ENCODE data around the gene GSC.
"Not testable (repeated sequence)": the region's sequence is repeated elsewhere in the genome, so short reads cannot be mapped to it uniquely, and the experiment has no call there.

The GSC gene

DNA sequence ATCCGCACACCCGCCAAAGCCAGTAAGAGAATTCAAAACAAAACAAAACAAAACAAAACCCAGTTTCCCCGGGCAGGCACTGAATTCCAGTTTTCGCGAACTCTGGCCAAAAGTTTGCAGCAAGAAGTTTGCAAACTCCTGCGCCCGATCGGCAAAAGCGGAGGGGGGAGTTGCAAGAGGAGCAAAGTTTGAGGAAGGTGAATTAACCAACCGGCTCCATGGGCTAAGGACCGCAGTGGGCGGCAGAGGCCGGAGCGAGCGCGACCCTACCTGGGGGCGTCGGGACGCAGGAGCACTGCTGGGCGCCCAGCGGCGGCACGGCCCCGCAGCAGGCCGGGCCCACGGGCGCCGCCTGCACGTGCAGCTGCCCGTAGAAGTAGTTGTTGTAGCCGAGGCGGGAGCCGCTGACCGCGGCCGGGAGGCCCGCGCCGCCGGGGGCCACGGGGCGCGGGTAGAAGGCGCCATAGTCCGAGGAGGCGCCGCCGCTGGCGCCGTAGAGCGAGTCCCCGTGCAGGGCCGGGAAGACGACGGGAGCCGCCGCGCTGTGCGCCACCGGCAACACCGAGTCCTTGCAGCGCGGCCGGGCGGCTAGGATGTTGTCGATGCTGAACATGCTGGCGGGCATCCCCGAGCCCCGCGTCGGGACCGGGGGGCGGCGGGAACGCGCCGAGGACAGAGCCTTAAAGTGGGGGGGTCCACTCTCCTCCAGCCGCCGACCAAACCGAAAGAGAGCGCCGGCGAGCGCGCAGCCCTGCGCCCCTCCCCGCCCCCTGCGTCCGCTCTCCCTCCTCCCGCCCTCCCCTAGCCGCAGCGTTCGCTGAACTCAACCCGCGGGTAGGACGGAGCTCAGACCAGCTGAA is at the start of gene GSC:
Gene GSC (minus strand): TSS at position 723 of the 860 bp plus-strand sequence. CDS start 98 bp downstream, at position 625.
- peak; percentile 49 for DNase-seq

DNA sequence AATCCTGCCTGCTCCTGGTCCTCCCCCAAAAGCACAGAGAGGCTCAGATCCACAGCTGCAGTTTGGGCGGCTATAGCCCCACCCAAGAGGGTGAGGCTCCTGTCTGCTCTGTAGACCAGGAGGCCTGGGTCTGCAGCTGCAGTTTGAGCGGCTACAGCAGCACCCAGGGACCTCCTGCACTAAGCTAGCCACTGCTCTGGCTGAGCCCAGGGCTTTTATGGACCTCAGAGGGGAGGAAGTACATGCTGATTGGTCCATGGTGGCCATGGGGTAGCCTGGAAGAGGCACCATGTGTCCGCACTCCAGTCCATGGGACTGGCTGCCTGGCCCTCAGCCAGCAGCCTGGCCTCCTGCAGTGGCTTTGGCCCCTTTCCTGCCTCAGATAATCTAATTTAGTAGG is 49.6 kb upstream of the GSC start:
- no peak for DNase-seq

DNA sequence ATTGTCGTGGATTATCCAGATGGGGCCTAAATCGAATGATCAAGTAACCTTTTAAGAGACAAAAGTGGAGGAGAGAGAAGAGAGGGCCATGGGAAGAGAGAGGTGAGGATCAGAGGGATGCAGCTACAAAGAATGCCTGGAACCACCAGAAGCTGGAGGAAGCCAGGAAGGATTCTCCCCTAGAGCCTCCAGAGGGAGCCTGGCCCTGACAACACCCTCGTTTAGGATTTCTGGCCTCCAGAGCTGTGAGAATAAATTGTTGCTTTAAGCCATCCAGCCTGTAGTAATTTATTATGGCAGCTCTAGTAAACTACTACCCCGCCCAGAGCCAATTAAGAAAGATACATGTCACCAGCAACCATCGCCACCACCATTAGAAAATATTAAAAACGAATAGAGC is 46.2 kb upstream of the GSC start:
- DNase-seq: no peak

DNA sequence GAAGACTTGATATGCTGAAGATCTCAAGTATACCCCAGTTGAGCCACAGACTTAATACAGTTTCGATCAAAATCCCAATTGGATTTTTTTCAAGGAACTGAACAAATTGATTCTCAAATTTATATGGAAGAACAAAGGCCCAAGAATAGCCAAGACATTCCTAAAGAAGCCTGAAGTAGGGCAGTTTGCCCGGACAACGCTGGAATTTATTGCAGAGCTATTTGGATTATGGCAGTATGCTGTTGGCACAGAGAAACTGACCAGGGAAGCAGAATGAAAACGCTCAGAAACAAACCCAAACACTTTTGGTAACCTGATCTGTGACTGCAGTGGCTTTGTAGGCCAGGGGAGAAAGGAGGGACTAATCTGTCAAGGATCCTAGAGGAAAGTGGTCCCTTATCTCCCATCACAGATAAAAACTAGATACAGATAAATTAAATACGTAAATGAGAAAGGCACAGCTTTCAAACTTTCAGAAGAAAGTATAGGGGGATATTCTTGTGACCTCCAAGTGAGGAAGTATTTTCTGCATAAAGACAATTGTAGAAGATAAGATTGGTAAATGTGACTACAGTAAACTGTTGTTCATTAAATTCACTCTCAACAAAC is 35.9 kb upstream of the GSC start:
- no peak for DNase-seq

DNA sequence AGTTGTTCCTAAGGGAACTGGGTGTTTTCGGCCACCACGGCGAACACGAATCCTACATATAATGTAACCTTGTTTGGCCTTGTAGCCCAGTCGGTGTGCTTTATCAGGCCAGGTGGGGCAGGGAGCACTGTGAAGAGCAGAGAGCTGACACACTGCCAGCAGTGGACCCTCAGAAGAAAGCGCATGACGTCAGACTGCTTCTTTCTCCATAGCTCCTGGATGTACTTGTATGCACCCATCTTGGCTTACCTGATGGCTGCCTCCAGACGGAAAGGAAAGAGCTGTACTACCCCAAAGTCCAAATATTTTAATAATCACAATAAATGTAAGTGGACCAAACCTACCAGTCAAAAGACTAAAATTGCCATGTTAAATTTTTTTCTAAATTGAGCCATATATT is 31.3 kb upstream of the GSC start:
- no peak for DNase-seq

DNA sequence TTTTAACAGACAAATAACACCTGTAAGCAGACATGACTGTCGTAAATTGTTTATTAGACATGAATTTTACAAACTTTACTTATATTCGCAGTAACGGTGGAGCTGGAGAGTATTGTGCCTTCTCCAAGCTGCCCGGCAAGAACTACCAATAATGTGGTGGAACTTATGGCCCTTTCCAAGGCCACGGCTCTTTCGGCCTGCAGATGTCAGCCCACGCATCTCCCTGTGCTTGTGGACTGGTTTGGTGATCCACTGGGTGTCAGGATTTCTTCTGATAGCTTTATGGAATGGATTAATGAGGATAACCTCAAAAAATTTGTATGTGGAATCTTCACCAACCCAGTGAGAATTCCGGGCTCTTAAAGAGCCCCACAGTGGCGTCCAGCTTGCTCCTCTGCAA is 30.9 kb upstream of the GSC start:
- DNase-seq: not testable (repeated sequence)

DNA sequence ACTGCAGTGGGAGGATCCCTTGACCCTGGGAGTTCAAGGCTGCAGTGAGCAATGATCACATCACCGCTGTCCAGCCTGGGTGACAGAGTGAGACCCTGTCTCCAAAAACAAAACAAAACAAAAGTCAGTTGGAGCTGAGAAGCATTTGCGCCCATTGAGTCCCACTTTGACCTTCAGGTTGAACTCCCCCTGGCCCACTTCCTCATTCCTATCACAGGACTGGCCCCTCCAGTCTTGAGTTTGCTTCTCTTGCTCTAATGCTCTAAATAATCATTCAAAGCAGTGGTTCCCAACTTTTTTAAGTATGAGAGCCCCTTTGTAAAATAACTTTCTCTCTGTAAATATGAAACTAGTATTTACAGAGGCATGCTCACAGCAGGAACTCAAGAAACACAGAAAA is 28.0 kb upstream of the GSC start:
- DNase-seq: no peak

DNA sequence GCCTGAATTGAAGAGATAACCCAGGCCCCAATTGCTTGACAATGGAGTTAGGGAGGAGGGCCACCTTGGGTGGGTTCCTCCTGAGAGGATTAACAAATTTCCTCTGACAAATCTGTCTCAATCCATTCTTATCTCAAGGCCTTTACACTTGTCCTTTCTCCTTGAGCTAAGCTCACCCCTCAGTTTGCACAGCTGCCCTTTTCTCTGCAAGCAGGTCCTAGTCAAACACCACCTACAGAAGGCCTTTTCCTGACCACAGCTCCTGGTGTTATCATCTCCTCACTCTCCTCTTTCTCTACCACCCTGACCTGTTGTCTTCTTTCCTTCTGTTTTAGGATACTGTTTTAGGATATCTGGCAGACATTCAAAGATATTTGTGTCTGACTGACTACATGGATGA is 26.4 kb upstream of the GSC start:
- no peak for DNase-seq

DNA sequence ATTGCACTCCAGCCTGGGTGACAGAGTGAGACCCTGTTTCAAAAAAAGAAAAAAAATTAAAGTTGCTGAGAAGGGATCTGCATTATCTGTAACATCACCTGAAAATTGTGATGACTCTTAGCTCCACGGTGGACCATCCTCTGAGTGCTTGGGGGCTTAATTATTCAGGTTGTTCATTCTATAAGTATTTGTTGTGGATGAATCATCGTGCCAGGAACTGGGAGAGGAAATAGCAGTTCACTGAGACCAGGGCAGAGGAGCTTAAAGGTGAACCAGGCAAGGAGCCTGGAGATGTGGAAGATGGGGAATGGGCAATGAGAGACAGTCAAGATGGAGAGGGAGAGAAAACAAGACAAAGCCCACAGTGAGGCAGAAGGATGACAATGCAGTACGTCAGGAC is 25.5 kb upstream of the GSC start:
- no peak for DNase-seq

DNA sequence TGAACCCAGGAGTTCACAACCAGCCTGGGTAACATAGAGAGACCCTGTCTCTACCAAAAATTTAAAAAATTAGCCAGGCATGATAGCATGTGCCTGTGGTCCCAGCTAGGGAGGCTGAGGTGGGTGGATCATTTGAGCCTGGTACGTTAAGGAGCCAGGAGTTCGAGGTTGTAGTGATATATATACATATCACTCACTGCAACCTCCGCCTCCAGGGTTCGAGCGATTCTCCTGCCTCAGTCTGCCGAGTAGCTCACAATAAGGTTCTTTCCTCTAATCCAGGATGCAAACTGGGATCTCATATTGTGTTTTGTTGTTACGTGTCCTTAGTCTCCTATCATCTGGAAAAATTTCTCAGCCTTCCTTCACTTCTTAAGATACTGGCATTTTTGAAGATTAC is 24.0 kb upstream of the GSC start:
- DNase-seq: no peak

DNA sequence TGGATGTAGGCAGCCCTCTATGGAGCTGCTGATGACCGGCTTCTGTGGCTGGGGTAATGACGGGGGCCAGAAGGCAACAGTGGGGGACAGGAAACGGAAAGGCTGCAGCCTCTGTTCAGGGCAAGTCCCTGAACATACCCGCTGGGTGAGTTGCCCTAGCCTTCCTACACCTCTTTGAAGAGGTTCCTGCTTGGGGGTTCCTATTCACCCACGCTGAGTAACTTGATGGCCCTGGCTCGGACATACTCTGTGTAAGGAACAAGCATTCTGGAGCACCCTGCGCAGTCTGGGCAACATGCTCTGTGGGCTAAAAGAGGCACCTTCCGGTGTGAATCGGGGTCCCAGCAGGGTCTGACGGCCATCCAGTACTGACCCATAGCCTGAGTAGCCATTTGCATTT is 17.7 kb upstream of the GSC start:
- no peak for DNase-seq

DNA sequence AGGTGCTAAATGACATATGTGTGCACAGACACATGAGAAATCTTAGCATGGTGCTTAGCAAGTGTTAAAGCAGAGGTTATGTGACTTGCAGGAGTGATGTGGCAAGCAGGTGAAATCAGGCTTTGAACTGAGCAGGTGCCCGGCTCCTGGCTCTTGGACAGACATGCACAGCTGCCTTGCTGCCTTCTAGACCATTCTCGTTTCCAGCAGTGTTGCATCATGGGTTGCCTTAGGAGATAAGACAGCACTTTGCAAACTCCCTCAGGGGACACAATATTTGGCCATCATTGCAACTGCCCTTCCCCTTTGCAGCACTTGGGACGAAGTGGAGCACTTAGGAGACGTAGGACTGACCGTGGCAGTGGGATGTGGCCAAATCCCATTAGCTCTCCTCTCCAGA is 17.2 kb upstream of the GSC start:
- no peak for DNase-seq

DNA sequence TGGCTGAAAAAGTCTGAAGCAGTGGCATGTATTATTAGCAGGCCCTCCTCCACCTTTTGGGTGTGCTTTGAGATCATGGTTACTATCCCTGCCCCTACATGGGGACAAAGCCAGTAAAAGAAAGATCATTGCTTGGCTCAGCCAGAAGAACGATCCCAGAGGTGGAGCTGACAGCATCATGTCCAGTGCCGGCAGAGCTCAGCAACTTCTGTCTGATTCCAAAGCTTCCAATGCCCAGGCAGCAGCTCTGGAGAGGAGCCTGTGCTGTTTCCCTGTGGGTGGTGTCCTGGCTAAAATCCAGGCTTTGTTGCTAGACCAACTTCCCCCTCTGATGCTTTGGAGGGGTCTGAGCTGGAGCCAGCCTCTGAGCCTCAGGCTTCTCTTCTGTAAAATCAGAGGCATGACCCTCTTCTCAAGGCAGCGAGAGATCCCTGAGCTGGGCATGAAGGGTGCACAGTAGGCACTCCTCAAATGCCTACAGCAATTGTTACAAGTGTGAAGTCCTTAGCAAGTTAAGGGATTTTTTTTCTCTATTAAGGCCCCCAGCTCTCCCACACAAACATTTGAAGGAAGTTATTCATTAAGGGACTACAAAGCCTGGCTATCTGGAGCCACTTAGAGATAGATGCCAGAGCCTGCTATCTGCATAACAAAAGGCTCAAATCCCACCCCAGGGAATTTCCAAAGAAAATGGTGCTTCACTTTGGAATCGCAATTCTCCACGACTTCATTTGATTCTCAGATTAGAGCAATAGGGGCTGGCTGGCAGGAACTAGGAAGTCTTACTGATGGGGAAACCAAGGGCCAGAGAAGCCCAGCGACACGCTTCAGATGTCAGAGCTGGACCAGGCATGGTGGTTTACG is 10.9 kb upstream of the GSC start:
- no peak for DNase-seq

DNA sequence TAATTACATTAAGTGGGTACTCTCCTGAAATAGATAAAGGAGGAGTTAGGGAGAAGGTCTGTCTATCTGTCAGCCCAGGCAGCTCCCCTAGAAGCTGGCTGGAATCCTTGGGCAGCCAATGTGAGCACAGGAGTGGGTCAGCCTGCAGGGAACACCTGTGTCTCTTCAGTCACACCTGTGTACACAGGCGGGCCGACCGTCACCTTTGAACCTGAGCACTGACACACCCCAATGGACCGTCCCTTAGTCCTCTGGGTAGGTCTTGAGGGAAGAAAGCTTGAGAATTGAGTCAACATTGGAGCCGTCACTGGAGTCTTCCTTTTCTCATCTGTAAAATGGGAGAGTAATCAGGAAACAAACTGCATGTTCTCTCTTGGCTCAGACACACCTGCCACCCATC is 9.8 kb upstream of the GSC start:
- no peak for DNase-seq

DNA sequence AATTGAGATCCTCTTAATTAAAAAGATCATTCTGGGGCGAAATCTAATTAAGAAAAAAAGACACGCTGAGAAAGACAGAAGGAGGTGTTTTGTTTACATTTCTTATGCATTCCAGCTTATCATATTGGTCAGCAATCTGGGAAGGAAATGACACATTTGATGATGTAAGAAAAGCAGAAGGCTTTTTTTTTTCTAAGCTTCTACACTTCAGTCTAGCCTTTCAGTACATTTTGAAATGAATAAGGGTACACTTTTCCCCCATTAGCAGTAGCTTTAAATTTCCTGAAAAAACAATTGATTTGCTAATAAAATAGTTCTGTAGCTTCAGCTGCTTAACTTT is 5.9 kb upstream of the GSC start:
- DNase-seq: no peak

DNA sequence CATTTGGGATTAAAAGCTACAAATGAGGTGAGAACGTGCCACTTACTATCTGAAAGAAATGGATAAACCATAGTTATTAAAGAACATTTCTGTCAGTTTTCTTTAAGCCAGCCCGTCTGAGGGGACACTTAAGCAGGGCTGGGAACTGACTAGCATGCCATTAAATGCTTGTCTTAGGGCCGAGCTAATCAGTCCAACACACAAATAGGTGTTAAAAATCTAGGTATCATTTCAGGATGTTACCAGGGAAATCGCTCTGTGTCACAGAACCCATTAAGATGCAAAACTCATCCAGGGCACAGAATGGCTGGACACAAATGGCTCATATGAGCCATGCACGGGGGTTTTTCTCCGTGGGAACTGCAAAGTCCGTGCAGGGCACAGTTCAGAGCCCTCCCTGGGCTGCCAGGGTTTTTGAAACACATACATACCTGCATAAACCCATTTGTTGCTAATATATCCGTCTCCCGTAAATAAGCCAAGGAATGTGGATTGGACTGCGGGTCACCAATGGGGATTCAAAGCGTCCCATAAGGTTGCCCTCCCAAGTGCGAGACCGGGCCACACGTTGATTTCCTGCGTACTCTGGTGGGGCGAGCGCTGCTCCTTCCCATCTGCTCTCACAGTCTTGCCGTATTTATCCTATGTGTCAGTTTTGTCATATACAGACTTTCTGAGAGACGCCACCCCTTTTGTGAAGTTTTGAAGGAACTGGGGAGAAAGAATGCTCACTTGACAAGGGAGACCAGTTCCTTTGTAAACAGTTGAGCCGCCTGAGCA is 5.4 kb upstream of the GSC start:
- no peak for DNase-seq

DNA sequence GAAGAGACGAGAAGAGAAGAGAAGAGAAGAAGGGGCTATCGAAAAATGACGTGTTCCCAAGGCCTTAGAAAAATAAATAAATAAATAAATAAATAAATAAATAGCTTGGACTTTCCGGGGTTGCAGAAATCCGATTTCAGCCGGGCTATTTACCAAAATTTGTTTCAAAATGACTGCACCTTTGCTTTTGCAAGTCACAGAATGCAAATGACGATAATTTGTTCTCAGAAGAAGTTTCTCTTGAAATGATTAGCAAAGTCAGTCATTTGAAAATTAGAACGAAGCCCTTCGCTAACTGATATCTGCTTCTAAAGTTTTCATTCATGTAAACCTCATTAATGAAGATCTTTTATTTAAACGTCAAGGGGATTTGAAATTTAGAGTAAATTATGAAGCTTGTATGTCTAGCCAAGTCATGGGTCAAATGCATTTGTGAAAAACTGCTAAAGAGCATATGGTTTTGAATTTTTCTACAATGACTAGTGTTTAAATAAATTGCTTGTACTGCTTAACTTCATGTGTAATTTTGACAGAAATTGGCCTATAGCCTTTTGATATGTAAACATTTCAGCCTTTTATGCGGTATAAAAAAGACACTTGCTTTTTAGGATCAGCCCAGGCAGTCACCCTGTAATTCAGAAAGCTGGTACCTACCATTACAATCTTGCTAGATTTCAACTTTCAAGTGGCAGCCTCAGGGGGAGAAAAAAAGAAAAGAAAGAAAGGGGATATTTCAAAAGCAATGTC is 4.6 kb upstream of the GSC start:
- DNase-seq: no peak

DNA sequence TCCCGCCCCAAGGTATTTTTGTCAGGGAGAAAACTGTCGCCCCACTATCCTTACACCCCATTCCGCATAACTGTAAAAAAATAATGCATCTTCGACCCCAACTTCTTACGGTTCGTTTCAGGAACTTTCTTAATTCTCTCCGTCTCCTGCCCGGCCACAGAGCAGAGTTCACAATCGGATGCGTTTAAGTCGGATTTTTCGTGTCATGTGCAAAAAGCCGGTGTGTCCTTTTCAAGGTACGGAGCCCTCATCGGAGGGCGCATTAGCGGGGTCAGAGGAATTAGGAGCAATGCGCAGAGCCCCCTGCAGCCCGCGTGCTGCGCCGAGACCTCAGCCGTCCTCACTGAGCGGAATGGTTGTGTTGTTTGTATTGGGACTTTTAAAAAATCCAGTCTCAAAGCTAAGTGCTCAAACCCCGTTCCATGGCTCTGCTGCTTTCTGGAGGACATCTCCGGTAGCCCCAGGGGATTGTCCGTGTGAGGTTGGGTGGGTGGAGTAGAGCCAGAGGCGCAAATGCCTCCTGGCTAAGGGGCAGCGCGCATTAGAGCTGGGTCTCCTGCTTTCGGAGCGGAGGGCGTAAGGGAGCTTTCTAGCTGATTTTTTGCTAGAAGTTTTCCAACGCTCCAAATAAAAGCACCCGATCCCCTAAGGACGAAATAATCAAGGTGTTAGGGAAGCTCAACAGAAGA is 3.9 kb upstream of the GSC start:
- no peak for DNase-seq

DNA sequence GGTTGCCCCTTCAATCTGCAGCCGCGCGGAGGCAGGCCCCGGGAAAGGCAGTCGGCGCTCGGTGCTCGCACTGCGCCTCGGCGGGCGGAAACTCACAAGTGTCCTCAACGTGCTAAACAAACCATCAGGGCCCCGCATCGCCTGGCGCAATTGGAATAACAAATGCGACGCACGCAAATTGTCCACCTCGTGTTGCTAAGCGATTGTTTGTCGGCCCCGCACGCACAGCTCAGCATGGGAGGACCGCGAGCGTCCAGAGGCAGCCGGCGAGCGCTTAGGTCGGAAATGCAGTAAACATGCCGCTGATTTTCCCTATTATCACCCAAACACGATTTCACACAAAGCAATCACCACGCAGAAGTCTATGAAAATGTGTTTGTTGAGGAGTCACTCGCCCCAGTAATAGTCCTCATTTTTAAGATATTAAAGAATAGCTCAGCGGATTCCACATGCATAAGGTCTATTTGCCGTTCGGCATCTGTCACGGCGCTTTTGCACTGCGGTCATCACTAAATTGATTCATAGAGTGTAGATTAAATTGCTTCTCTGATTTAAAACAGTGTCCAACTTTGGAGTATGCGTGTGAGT is 3.2 kb upstream of the GSC start:
- no peak for DNase-seq

DNA sequence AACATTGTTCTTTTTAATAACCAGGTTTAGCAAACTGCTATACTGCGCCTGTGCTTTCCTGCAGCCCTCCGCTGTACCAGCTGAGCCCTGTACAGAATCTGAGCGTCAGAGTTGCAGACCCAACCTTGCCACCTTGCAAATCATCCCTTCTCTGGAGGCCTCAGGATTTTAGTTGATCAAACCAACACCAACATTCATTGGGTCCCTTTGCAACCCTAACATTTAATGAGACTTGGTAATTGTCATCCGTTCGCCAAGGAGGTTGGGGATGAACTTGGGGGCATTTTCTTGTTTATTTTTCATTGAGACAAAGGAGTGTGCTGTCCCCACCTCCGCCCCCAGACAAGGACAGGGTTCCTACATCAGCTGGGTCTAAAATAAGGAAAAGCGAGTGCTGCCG is 2.6 kb upstream of the GSC start:
- DNase-seq: no peak

DNA sequence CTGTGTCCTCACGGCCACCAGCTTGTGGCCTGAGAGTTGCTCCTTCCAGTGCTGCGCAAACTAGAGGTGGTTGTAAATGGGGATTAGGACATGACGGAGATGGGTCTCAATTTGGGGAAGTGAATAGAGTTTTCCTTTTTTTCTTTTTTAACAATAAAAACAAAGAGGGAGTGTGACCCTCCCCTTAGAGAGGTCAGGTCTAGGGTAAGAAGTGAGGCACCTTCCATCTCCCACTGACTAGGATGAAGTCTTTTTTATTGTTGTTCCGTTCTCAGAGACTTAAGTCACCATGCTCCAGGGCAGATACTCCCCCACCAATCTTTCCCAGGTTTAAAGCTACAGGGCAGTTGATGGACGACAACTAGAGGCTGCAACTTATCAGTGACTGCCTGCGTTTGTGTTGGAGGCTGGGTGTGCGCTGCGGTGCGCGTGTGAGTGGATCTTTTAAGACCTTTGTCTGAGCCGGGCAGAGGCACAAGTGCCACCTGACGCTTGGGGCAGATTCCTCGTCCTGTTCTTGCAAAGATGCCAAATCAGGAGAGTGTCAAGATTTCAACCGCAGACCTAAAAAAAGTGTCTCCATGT is 2.1 kb upstream of the GSC start:
- no peak for DNase-seq
